Ovary (tissue), 3 donors: ENCODE data around the gene CACNA2D3.
"Not testable (repeated sequence)": the region's sequence is repeated elsewhere in the genome, so short reads cannot be mapped to it uniquely, and the experiment has no call there.

Source experiments
- EP300 ChIP-seq: sonication (generic); formaldehyde crosslinking; IDR thresholded peaks from one replicate; pipeline ENCODE4 v1.6.1; 2017; ENCODE audit warnings: antibody characterized with exemption
- TF ChIP-seq, protein P1 (sequence below), 3 donors: fragments of 450-650 bp in 2 of 3; fragments of 200-600 bp in 1 of 3; IDR thresholded peaks; one replicate each; pipeline versions ENCODE4 v1.5.1 to v1.8.0; 2016 to 2022; ENCODE audit warnings: antibody characterized with exemption in 3 of 3, mild to moderate bottlenecking in 1 of 3
- donor health status: DM: no; HTN: no; CAD: no.

DNA sequence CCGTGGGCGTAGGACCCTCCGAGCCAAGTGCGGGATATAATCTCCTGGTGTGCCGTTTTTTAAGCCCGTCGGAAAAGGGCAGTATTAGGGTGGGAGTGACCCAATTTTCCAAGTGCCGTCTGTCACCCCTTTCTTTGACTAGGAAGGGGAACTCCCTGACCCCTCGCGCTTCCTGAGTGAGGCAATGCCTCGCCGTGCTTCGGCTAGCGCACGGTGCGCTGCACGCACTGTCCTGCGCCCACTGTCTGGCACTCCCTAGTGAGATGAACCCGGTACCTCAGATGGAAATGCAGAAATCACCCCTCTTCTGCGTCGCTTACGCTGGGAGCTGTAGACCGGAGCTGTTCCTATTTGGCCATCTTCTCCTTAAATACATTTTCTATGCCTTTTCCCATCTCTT, 342.2 kb downstream of the CACNA2D3 start:
- TF ChIP-seq, protein P1, sequence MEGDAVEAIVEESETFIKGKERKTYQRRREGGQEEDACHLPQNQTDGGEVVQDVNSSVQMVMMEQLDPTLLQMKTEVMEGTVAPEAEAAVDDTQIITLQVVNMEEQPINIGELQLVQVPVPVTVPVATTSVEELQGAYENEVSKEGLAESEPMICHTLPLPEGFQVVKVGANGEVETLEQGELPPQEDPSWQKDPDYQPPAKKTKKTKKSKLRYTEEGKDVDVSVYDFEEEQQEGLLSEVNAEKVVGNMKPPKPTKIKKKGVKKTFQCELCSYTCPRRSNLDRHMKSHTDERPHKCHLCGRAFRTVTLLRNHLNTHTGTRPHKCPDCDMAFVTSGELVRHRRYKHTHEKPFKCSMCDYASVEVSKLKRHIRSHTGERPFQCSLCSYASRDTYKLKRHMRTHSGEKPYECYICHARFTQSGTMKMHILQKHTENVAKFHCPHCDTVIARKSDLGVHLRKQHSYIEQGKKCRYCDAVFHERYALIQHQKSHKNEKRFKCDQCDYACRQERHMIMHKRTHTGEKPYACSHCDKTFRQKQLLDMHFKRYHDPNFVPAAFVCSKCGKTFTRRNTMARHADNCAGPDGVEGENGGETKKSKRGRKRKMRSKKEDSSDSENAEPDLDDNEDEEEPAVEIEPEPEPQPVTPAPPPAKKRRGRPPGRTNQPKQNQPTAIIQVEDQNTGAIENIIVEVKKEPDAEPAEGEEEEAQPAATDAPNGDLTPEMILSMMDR (IDR thresholded peaks at IDR 0.05), result not testable (repeated sequence)
- TF ChIP-seq EP300, result not testable (repeated sequence)
